Measurements from ENCODE around the gene TOP3A.
"Not testable (repeated sequence)": the region's sequence is repeated elsewhere in the genome, so short reads cannot be mapped to it uniquely, and the experiment has no call there.

The TOP3A gene

DNA sequence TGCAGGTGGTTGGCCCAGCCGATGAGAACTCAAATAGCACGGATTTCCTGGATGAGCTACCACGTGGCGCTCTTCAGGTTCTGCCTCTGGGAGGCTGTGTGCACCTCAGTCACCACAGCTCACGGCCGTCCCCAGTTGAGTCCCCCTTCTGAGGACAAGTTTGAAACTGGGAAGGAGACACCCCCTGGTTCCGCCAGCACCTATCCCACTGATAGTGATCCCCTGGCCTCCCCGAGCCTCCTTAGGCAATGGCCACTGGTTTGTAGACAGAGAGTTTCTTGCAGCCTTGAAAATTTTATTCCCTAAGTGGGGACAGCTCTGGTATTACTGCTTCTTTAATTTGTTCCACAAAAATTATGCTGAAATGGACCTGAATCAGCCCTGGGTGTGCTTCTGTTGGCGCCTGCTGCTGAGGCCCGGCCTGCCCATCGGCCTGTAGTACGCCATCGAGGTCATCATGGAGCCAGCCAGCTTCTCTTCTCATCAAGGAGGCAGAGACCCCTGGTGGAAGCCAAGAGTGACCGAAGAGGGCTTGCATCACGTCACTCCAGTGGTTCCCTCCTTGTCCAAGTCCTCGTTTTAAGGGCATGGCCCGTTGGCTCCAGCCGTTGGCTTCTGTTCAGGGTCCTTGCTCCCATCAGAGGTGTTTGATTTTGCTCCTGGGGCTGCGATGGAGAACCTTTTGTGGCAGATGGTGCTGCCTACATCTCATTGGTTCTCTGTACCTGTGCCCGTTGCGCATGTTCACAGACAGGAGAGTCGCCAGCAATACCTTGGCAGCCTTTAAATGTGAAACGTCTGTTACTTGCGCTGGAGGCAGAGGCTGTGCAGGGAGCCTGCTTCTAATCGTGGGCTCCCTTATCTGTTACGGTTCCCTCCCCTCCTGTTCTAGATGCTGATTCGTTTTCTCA lies 9.6 kb upstream of the TOP3A start:
- no peak for DNase-seq

DNA sequence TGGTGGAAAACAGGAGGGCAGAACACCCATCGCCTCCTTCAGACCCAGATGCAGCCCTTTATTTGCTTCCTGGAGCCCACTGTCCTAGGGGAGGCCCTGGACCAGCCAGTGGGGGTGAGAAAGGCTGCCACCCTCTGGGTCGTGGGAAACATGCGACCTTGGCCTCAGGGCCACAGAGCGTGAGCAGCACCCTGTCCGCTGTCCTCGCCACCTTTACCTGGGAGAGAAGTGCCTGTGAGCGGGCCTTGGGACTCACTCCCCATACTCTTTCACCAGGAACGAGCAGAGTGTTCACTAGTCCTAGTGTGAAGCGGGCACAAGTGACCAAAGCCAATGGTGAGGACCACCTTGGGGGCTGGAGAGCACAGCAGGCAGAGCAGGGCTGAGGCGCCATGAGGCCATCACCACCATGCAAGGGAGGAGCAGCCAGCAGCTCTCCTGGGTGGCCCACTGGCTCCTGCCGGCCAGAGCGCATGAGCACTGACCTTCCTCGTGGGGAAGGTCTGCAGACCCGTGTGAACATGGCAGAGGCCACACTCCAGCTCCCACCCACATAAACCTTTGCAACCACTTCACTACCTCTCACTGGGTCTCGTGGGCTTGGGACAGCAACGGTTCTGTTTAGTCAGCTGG lies 8.8 kb upstream of the TOP3A start:
- no peak for DNase-seq

DNA sequence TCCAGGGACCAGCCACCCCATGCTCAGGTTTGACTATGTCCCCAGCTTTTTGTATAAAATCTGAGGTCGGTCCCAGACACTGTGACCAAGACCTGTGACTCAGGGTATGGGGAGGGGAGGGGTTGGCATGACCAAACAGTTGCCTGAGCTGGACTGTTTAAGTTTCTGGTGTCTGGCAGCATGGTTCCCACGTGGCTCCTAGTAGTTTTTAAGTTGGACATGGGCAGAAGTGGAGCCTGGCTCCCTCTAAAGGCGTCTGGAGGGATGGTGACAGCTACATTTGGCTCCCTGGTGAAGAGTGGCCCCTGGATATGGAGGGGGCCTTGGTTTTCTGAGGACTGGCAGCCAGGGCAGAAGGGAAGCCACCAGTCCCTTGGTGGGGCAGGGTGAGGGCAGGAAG lies 8.2 kb upstream of the TOP3A start:
- DNase-seq, result no peak

GRCh38 chr17:18322522-18322921 lies 7.7 kb upstream of the TOP3A start:
- DNase-seq, result no peak

DNA sequence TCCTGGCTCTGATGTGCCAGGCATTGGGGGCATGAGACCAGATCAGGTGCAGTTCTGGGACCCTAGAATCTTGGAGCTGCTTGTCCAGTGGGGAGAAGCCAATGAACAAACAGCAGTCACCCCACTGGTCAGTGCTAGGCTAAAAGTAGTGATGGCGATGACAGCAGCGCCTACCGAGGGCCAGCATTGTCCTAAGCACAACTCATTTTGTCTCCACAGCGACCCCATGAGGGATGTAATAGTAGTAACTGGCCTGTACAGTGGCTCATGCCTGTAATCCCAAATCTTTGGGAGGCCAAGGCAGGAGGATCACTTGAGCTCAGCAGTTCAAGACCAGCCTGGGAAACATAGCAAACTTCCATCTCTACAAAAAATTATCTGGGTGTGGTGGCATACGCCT lies 6.5 kb upstream of the TOP3A start:
- no peak for DNase-seq

- no peak for DNase-seq
These were observed 5.5 kb upstream of the TOP3A start for GRCh38 chr17:18320301-18320700.

GRCh38 chr17:18319604-18320256 lies 4.9 kb upstream of the TOP3A start:
- peak; percentile 4 for DNase-seq

DNA sequence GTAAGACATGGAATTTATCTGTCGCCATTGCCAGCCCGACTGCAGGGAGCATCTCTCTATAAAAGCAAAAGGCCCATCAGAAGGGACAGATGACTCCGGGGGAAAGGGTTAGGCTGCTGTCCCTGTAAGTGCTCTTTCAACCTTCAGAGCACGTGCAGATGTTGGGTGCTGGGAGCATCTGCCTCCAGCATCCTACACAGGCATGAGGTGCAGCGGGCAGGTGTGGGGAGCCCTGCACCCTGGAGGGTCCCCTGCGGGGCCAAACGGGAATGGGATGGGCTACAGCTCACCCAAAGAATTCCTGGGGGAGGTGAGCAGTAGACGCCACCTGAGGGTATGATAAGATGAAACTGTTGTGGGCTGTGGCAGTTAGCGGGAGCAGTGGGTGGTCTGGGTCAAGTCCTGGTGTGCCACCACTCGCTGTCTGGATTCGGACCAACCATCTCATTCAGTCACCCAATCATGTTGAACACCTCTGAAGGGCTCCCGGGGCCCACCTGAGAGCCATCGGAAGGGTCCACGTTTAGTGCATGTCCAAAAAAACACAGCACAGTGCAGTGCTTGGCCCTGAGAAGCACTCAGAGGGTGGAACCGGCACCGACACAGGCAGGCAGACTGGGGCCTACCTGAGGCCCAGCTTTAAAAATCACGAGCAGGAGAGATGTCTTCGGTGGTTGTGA lies 4.1 kb upstream of the TOP3A start:
- DNase-seq, result no peak

GRCh38 chr17:18318117-18318516 lies 3.3 kb upstream of the TOP3A start:
- DNase-seq, result no peak

DNA sequence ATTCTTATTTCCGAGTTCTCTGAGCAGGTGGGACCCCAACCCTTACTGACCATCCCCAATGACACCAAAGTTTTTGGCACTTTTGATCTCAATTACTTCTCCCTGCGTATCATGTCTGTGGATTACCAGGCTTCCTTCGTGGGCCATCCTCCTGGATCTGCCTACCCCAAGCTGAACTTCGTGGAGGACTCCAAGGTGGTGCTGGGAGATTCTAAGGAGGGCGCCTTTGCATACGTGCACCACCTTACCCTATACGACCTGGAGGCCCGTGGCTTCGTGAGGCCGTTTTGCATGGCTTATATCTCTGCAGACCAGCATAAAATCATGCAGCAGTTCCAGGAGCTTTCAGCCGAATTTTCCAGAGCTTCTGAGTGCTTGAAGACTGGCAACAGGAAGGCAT lies 1.2 kb upstream of the TOP3A start:
- DNase-seq, result no peak

DNA sequence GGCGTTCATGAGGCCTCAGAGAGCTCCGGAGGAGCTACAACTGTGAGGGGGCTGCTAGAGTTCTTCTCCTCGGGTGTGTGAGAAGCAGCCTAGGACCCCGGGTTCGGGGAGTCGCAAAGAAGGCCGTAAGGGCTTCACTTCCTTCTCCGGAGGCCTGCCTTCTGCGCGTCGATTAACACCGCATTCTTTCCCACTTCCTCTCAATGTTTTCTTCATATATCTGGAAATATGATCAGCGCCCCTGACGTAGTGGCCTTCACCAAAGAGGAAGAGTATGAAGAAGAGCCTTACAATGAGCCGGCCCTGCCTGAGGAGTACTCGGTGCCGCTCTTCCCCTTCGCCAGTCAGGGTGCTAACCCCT lies 748 bp upstream of the TOP3A start:
- no peak for DNase-seq

DNA sequence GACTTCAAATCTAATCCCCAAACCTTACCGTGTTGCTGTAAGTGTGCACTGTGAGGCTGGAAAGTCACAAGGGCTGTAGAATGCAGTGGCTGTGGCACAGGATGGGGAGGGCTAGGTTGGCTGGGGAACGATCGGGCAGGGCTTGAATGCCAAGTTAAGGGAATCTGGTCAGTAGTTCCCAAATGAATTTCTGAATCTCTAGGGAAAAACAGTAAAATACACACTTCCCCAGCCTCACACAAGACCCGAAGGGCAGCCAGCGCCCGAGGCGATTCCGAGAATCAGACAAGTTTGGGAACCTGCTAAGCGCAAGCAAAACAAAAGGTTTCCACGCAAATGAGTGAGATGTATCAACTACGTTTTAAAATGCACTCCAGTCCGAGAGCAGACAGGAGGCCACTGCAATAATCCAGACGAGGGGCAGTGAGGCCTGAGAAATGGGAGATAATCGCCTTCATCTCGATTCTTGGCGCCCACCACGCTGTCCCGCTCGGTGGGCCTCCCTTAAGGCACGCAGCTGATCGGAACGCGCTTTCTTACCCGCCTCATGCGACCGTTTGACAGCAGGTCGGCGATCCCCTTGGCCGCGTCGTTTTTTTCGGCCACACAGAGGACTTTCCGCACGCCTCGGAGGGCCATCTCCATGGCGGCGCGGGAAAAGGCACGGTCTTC lies 599 bp downstream of the TOP3A start:
- DNase-seq, result no peak

- DNase-seq, result no peak
These were observed 5.6 kb downstream of the TOP3A start for GRCh38 chr17:18309202-18309601.

GRCh38 chr17:18303206-18303605 lies 11.6 kb downstream of the TOP3A start:
- DNase-seq, result not testable (repeated sequence)

DNA sequence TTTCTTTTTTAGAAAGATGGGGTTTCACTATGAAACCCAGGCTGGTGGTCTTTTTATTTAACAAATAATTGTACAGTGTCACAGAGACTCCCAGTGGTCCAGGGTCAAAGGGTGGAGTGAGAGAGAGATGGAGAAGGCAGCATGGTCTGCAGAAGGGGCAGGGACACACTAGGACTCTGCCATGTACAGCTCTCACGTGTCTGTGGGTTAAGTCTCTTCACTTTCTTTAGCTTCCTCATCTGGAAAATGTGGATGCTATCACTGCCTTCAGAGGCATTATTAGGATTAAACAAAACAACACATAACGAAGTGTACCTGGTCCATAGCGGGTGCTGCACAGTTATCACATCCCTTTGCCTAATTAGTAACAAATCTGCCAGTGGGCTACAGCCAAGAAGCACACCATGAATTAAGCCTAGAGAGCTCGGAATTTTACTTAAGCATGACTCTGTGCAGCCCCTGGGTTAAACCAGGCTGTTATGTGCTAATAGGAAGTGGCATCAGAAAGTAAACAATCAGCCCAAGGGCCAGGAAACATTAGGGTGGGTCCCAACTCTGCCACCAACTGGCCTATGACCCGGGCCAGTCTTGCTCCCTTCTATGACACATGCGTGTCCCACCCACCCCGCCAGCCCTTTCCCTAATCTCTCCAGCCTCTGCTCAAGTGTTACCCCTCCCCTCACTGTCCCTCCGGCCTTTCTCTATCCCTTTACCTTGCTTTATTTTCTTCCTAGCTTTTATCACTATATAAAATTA lies 13.9 kb downstream of the TOP3A start:
- no peak for DNase-seq

DNA sequence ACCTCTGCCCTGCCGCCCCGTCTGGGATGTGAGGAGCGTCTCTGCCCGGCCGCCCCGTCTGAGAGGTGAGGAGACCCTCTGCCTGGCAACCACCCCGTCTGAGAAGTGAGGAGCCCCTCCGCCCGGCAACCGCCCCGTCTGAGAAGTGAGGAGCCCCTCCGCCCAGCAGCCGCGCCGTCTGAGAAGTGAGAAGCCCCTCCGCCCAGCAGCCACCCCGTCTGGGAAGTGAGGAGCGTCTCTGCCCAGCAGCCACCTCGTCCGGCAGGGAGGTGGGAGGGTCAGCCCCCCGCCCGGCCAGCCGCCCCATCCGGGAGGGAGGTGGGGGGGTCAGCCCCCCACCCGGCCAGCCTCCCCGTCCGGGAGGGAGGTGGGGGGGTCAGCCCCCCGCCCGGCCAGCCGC lies 16.7 kb downstream of the TOP3A start:
- not testable (repeated sequence) for DNase-seq

DNA sequence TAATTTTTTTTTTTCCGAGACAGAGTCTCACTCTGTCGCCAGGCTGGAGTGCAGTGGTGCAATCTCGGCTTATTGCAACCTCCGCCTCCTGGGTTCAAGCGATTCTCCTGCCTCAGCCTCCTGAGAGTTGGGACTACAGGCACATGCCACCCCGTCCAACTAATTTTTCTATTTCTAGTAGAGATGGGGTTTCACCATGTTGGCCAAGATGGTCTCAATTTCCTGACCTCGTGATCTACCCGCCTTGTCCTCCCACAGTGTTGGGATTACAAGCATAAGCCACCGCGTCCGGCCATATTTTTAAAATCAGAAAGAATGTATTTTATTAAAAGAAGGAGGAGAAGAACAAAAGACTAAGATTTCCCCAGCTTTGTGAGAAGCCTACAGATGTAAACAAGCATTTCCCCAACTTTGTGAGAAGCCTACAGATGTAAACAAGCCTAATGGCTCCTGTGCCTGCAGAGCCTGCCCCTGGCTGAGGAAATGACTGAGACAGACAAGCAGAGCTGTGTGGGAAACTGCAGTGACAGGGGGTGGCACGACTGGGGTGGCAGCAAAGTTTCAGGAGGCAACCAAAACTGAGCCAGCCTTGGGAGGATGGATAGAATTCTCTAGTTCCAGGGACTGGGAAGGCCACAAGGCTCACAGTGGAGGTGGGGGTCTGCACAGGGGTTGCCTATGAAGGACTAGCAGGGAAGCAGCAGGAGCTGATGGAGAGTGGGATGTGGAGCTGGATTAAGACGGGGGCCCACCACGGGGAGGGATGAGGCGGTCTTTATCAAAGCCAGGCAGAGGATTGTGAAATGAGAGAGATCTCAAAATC lies 22.9 kb downstream of the TOP3A start:
- no peak for DNase-seq

DNA sequence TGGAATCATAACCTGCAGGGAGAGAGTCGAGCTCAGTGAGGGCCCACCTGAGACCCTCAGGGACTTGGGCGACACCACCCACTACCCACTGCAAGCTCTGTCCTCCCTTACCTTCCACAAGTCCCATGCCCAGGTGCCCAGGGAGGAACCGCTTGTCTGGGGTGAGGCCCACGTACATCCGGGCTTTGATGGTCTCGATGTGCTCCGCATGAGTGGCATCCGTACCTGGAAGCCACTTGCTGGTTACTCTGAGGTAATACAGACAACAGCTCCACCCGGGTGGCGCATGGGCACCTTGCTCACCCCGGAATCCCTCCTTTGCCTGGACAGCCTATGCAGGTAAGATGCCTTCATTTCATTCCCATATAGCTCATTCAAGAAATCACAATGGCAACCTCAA lies 29.5 kb downstream of the TOP3A start:
- no peak for DNase-seq

DNA sequence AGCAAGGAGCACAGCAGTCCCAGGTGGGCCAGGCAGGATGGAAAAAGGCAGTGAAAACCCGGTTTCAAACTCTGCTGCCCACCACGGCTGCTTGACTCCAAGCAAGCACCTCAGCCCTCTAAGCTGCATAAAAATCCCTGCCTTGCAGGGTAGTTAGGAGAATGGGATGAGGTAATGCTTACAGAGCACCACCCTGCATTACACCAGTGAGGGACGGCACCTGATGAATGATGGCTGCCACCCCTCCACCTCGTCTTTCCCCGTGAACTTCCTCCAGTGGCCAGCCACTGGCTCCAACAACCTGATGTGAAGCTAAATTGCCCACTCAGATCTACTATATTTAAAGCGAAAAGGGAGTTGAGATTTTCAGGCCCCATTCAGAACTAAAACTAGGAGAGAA lies 33.0 kb downstream of the TOP3A start:
- DNase-seq, result no peak

DNA sequence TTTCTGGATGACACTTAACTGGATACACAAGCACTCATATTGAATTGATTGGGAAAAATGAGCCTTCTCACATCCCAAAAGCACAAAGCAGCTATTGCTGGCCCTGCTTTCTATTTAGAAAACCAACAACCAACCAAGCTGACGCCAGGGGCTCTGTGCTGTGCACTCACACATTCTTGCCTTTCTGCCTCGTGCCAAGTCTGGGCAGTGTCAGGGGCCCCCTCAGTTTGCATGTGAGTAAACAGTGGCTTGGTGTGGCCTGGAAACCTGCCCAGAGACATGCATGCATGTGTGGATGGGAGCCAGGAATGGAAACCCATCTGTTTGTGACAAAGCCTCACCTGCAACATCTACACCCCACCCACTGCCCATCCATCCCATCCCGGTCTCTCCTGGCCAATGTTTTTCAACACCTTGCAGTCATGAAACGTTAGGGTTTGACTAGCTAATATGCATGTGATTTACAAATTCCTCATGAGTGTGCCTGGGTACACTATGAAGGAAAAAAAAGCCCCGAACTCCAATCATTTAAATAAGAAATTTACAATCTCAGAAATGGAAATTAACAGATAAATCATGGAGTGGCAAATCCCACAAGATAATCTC lies 33.9 kb downstream of the TOP3A start:
- no peak for DNase-seq

DNA sequence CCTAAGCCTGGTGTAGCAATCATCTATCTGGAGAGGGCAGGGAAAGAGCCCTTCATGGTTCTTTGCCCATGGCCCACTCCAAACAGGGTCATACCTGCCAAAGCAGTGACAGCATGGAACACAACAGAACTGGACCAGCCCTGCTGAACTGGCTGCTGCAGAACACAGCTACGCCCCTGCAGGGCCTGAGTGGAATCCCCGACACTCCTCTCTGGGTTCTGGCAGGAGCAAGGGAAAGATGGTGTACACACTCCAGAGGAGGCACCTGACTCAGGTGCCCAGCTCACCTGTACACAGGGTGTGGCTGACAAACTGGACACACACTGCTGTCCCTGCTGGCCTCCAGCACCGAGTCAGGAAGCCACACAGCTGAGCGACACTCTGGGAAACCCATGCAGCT lies 34.5 kb downstream of the TOP3A start:
- DNase-seq, result no peak
